T-helper 1 cell treated with Interleukin-12 subunit alpha and Interleukin-12 subunit beta and Interleukin-4 antibody, amounts not matched to agents 30 μg/mL and 1 μg/mL, for 36 hours (primary cell): ENCODE results near the gene MATCAP1.

Experiments used
- H3K27ac Mint-ChIP-seq: one replicate; pipeline ENCODE4 v1.8.0; 2021; ENCODE audit warnings: mild to moderate bottlenecking, mixed read lengths
- H3K27me3 Mint-ChIP-seq: one replicate; pipeline ENCODE4 v1.8.0; 2021; ENCODE audit warnings: low read depth, mixed read lengths
- H3K36me3 Mint-ChIP-seq: one replicate; pipeline ENCODE4 v1.8.0; 2021; ENCODE audit warnings: low read depth, mixed read lengths
- H3K4me1 Mint-ChIP-seq: one replicate; pipeline ENCODE4 v1.8.0; 2021; ENCODE audit warnings: low read depth, mixed read lengths
- H3K4me3 Mint-ChIP-seq: one replicate; pipeline ENCODE4 v1.8.0; 2021; ENCODE audit warnings: mild to moderate bottlenecking, moderate library complexity, mixed read lengths
- H3K9me3 Mint-ChIP-seq: one replicate; pipeline ENCODE4 v1.8.0; 2021; ENCODE audit warnings: mixed read lengths

The MATCAP1 gene

DNA sequence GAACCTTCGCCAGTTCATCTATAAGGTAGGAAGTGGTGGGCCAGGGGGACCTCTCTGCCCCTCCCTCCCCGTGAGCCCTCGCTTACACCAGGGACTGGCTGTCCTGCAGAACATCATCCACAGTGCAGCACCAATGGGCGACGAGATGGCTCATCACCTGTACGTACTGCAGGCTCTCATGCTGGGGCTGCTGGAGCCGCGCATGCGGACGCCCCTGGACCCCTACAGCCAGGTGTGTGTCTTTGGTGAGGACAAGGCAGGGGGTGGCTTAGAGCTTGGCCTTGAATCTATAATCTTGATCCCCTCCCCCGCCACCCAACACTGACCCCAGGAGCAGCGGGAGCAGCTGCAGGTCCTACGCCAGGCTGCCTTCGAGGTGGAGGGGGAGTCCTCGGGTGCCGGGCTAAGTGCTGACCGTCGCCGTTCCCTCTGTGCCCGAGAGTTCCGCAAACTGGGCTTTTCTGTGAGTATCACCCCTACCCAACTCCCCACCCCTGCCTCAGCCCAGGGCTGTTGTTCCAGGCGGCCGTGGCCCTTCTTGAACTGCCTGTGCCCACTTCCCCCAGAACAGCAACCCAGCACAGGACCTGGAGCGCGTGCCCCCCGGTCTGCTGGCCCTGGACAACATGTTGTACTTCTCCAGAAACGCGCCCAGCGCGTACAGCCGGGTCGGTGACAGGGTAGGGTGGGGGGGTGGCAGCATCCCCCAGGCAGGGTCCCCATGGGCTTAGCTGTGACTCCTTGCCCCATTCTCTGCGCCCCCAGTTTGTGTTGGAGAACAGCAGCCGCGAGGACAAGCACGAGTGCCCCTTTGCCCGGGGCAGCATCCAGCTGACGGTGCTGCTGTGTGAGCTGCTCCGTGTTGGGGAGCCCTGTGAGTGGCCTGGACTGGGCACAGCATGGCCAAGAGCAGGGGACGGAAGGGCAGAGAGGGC, 17.9 kb upstream of the MATCAP1 start:
- Mint-ChIP-seq H3K27ac (no peak overlapping the region), H3K36me3 (peaks cover 10% of the 10 kb centered on the region), H3K4me1 (peaks cover 1% of the 10 kb centered on the region), H3K4me3 (no peak overlapping the region), H3K27me3 (no peaks in the 10 kb centered on the region), H3K9me3 (no peaks in the 10 kb centered on the region)

DNA sequence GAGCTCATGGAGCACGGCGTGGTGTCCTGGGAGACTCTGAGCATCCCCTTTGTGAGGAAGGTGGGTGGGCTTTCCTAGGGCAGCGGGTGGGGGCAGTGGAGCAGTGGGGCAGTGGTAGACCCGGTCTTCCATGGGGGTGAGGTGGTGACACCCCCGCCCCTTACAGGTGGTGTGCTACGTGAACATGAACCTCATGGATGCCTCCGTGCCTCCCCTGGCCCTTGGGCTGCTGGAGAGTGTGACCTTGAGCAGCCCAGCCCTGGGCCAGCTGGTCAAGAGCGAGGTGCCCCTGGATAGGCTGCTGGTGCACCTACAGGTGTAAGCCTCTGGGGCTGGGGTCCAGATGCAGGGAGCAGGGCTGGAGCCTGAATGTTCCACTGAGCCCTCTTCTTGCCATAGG, 16.7 kb upstream of the MATCAP1 start:
- no peak overlapping the region for H3K4me3 Mint-ChIP-seq
- peaks cover 8% of the 10 kb centered on the region for H3K4me1 Mint-ChIP-seq
- H3K27me3 Mint-ChIP-seq: no peaks in the 10 kb centered on the region
- peaks cover 20% of the 10 kb centered on the region for H3K36me3 Mint-ChIP-seq
- H3K27ac Mint-ChIP-seq: no peak overlapping the region
- H3K9me3 Mint-ChIP-seq: no peaks in the 10 kb centered on the region

DNA sequence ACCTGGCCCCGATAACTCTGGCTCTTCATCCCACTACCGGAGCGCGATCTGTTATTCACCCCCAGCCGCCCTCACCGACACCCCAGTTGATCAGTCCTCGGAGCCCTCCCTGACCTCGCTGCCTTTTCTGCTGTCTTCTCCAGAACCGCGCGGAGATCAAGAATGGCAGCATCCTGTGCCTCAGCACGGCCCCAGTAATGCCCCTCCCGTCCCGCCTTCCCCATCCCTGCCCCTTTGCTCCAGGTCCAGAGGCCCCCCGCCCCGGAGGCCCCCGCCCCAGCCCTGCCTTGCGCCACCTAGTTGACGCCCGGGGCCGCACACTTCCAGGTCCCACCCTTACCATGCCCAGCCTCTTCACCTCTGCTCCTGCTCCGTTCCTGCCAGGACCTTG, 16.0 kb upstream of the MATCAP1 start:
- peaks cover 27% of the 10 kb centered on the region for H3K36me3 Mint-ChIP-seq
- peaks cover 8% of the 10 kb centered on the region for H3K4me1 Mint-ChIP-seq
- H3K27ac Mint-ChIP-seq: no peak overlapping the region
- H3K4me3 Mint-ChIP-seq: no peak overlapping the region
- H3K9me3 Mint-ChIP-seq: no peaks in the 10 kb centered on the region
- H3K27me3 Mint-ChIP-seq: no peaks in the 10 kb centered on the region

DNA sequence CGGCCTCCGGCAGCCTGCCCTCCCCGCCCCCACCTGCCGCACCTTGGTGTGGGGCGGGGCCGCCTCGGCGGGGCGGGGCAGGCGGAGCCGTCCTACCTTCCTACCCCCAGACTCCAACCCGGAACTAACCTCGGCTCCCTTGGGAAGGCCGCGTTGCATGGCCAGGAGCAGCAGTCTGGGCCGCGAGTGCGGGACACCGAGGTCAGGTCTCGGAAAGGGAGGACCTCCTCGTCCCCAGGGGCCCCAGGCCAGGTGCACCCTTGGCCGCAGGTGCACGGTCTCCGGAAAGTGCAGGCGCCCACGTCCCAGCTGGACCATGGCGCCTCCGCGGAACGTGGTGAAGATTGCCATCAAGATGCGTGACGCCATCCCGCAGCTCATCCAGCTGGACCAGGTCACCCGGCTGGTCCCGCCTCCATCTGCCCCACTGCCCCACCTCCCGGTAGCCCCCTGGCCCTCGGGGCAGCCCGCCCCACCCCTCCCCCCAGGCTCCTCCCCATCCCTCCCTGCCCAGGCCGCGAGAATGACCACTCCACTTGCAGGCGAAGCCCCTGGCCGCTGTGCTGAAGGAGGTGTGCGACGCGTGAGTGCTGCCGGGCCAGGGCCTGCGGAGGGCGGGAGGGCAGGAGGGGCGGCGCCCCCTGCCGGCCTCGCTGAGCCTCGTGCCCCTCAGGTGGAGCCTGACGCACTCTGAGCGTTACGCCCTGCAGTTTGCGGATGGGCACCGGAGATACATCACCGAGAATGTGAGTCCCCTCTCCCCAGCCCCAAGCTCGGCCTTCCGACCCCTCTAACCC, 15.4 kb upstream of the MATCAP1 start, which contains the start of gene ELMO3:
ELMO3 (plus strand) TSS at position 121 of the 797 bp plus-strand sequence; CDS start at position 317, 196 bp downstream.
- Mint-ChIP-seq H3K36me3 (peaks cover 32% of the 10 kb centered on the region), H3K27ac (no peak within 1 kb of the TSS), H3K4me3 (no peak within 1 kb of the TSS), H3K4me1 (peaks cover 8% of the 10 kb centered on the region), H3K9me3 (no peaks in the 10 kb centered on the region), H3K27me3 (no peaks in the 10 kb centered on the region)

DNA sequence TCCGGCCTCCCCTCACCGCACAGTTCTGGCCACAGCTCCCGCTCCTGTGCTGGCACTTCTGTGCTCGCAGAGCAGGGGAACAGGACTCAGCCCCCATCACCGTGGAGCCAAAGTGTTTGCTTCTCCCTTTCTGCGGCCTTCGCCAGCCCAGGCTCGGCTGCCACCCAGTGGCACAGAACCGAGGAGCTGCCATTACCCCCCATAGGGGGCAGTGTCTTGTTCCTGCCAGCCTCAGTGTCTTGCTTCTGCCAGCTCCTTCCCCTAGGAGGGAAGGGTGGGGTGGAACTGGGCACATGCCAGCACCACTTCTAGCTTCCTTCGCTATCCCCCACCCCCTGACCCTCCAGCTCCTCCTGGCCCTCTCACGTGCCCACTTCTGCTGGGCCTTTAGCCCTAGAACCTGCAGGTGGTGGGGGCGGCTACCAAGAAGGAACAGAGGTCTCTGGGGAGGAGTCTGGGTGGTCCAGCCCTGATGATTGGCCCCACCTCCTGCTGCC, 14.5 kb upstream of the MATCAP1 start:
- Mint-ChIP-seq H3K9me3 (no peaks in the 10 kb centered on the region), H3K36me3 (peaks cover 36% of the 10 kb centered on the region), H3K27me3 (no peaks in the 10 kb centered on the region), H3K27ac (no peak overlapping the region), H3K4me3 (no peak overlapping the region), H3K4me1 (peaks cover 17% of the 10 kb centered on the region)

DNA sequence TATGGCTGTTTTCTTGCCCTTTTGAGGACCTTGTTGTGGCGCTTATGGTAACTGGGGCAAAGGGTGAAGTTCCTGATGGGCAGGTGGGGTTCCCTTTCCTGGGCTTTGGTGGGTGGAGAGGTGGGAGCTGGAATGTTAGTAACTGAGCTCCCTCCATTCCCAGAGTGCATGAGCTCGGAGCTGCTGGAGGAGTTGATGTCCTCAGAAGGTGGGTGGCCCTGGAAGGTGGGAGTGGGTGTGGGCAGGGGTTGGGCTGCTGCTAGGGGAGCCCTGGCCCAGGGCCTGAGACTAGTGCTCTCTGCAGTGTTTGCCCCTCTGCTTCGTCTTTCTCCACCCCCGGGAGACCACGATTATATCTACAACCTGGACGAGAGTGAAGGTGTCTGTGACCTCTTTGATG, 13.9 kb upstream of the MATCAP1 start:
- Mint-ChIP-seq H3K27me3 (no peaks in the 10 kb centered on the region), H3K27ac (no peak overlapping the region), H3K36me3 (peaks cover 38% of the 10 kb centered on the region), H3K4me3 (no peak overlapping the region), H3K4me1 (peaks cover 20% of the 10 kb centered on the region), H3K9me3 (no peaks in the 10 kb centered on the region)

DNA sequence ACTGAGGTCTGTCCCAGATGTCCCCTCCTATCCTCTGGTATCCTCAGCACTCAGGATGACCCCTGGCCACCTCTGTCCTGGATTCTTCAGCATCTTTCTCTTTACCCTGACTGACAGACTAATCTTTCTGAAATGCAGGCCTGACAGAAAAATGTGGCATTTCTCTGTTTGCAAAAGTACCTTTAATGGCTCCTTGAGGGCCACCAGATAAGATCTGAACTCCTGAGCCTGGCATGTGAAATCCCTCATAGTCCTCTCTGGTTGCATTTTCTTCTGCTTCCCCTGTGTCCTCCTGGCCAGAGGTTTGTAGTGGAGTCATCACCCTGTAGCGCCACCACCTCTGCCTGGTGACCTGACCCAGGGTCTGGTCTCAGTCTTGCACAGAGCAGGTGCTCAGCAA, 13.1 kb upstream of the MATCAP1 start:
- Mint-ChIP-seq H3K9me3 (no peaks in the 10 kb centered on the region), H3K4me1 (peaks cover 23% of the 10 kb centered on the region), H3K36me3 (peaks cover 40% of the 10 kb centered on the region), H3K27ac (no peak overlapping the region), H3K4me3 (no peak overlapping the region), H3K27me3 (no peaks in the 10 kb centered on the region)

DNA sequence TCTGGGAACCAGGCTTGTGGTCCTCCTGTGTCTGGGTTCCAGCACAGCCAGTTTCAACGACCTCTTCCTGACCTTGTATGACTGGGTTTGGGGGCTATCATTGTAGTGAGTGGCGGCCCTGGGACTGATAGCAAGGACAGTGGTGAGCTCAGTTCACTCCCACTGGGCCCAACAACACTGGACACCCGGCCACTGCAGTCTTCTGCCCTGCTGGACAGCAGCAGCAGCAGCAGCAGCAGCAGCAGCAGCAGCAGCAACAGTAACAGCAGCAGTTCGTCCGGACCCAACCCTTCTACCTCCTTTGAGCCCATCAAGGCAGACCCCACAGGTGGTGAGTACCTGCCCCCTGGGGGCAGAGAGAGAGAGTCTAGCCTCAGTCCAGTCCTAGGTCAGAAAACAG, 11.9 kb upstream of the MATCAP1 start:
- H3K36me3 Mint-ChIP-seq: peaks cover 40% of the 10 kb centered on the region
- no peaks in the 10 kb centered on the region for H3K9me3 Mint-ChIP-seq
- H3K27ac Mint-ChIP-seq: no peak overlapping the region
- no peak overlapping the region for H3K4me3 Mint-ChIP-seq
- peaks cover 29% of the 10 kb centered on the region for H3K4me1 Mint-ChIP-seq
- no peaks in the 10 kb centered on the region for H3K27me3 Mint-ChIP-seq

DNA sequence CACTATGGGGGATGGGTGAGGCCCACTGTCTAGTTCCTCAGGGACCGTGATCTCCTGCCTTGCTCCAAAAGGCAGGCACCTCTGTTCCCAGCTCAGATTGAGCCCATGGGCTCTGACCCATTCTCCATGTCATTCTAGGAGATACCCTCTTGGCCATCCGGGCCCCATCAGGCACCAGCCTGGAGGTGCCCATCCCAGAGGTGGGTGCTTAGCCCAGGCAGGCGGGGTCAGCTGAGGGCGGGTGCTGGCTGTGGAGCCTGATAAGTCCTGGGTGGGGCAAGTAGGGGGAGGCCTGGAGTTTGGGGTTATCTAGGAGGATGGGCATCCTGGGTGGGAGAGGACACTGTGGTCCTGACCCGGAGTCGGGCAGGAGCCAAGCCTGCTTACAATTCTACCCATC, 10.5 kb upstream of the MATCAP1 start:
- Mint-ChIP-seq H3K27me3 (no peaks in the 10 kb centered on the region), H3K27ac (peak overlapping the region; percentile 59), H3K4me3 (peak overlapping the region; percentile 89), H3K9me3 (no peaks in the 10 kb centered on the region), H3K36me3 (peaks cover 38% of the 10 kb centered on the region), H3K4me1 (peaks cover 29% of the 10 kb centered on the region)

DNA sequence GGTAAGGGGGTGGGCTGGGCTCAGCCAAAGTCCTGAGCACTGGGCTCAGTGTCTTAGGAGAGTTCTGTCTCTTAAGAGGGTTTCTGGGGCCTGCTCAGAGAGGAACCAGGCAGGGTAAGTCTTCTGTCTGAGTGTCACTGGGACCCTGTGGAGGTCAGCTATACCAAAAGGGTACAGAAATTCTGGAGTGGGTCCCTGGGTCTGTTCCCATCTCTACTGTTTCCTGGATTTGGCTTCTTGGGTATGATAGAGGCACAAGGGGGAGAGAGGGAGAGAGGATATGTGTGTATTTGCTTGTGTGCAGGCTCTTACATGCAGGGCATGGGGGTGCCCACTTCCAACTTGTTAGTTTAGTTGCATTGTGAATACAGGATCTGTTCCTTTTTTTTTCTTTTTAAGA, 9.8 kb upstream of the MATCAP1 start:
- no peaks in the 10 kb centered on the region for H3K27me3 Mint-ChIP-seq
- H3K4me3 Mint-ChIP-seq: peak overlapping the region; percentile 89
- no peaks in the 10 kb centered on the region for H3K9me3 Mint-ChIP-seq
- H3K4me1 Mint-ChIP-seq: peaks cover 29% of the 10 kb centered on the region
- peak overlapping the region; percentile 59 for H3K27ac Mint-ChIP-seq
- H3K36me3 Mint-ChIP-seq: peaks cover 38% of the 10 kb centered on the region

DNA sequence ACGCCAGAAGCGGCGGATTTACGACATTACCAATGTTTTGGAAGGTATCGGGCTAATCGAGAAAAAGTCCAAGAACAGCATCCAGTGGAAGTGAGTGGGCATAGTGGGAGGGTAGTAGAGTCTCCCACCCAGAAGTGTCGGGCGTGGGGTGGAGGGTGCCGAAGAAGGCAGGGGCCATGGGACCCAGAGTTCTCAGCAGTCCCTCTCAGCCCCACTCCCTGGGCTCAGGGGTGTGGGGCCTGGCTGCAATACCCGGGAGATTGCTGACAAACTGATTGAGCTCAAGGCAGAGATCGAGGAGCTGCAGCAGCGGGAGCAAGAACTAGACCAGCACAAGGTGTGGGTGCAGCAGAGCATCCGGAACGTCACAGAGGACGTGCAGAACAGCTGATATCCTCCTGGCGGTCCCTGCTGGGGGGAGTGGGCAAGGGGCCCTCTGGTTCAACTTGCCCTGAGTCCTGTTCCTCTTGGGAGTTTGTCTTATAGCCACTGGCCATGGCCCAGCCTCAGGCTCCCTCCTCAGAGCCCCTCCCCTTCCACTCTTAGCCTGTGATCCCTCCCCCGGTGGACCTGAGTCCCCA, 9.1 kb upstream of the MATCAP1 start:
- H3K4me3 Mint-ChIP-seq: peak overlapping the region; percentile 89
- no peaks in the 10 kb centered on the region for H3K9me3 Mint-ChIP-seq
- H3K36me3 Mint-ChIP-seq: peaks cover 33% of the 10 kb centered on the region
- H3K27me3 Mint-ChIP-seq: no peaks in the 10 kb centered on the region
- H3K27ac Mint-ChIP-seq: peak overlapping the region; percentile 82
- H3K4me1 Mint-ChIP-seq: peaks cover 29% of the 10 kb centered on the region

DNA sequence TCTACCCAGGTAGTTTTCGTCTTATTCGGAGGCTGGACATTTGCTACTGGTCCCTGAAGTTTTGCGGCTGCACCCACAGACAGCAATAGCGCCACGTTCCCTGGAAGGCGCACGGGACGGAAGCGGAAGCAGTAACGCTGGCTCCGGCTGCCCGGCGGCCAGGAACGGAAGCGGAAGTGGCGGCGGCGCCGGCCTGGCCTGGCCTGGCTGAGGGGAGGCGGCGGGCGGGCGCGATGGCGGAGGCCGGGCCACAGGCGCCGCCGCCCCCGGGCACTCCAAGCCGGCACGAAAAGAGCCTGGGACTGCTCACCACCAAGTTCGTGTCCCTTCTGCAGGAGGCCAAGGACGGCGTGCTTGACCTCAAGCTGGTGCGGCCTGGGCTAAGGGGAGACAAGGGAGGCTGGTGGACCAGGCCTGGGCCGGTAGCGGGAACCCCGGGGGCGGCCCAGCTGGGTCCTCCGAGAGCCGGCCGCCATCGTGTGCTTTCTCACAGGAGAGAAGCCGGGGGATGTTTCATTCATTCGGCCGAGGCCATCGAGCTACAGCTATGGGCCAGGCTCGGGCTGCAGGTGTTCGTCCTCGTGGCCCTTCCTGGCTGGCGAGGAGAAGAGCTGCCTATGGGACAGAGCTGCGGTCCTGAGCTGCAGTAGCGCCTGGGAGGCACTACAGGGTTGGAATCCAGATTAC, 8.4 kb upstream of the MATCAP1 start, which contains the start of gene E2F4:
E2F4 (plus strand) TSS at position 161 of the 687 bp plus-strand sequence; CDS start at position 234, 73 bp downstream.
- Mint-ChIP-seq H3K9me3 (no peaks in the 10 kb centered on the region), H3K36me3 (peaks cover 33% of the 10 kb centered on the region), H3K27ac (peak within 1 kb of the TSS; percentile 82), H3K4me1 (peaks cover 29% of the 10 kb centered on the region), H3K27me3 (no peaks in the 10 kb centered on the region), H3K4me3 (peak within 1 kb of the TSS; percentile 89)

DNA sequence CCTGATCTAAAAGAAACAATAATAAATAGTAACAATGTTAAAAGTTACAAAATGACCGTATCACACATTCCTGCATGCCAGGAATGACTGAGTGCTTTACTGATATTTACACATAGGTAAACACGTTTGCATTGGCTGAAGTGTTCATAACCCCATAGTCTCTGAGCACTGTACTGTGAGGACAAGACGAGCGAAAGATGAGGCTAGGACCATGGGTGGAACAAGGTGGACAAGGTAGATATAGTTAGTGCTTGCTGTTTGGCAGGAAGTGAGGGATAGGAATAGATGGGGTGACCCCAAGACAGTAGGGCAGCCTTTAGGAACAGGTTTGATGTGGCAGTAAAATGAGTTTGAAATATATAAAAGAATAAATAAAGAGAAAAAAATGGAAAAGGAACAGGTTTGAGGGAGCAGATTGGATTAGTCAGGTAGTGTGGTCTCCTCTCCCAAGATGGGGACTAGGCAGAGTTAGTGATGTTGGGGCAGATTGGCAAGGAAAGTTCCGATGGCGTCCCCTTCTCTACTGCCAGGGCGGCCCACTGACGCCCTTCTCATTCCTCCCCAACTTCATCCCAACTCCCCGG, 7.7 kb upstream of the MATCAP1 start:
- H3K27ac Mint-ChIP-seq: peak overlapping the region; percentile 81
- no peaks in the 10 kb centered on the region for H3K9me3 Mint-ChIP-seq
- peak overlapping the region; percentile 89 for H3K4me3 Mint-ChIP-seq
- no peaks in the 10 kb centered on the region for H3K27me3 Mint-ChIP-seq
- H3K4me1 Mint-ChIP-seq: peaks cover 26% of the 10 kb centered on the region
- H3K36me3 Mint-ChIP-seq: peaks cover 29% of the 10 kb centered on the region
